ENCODE measurements around the gene NACC2.

GRCh38 chr9:136131629-136132511, 36.8 kb upstream of the NACC2 start:
- TF ChIP-seq CTCF (IDR thresholded peaks at IDR 0.05) = no peak
- TF ChIP-seq POLR2AphosphoS5 (IDR thresholded peaks at IDR 0.05; ENCODE audit: low read depth, low read length) = no peak
- no peak for TF ChIP-seq REST (IDR thresholded peaks at IDR 0.05; ENCODE audit: insufficient read depth in 1 of 2, low read depth in 2 of 2, low read length in 1 of 2)
- TF ChIP-seq SIN3A (IDR thresholded peaks at IDR 0.05; ENCODE audit: borderline replicate concordance, insufficient read depth, low read depth, low read length) = no peak
